Smooth muscle cell (in vitro differentiated cells): ENCODE results near the gene SLC22A23. TPM values are rescaled to one million over a fixed set of nuclear protein-coding genes. Genes with fewer than 3 reads are reported as not detected.

Experiments
- DNase-seq: peaks from one replicate; lab custom pipeline; 2025; ENCODE audit not compliant: unreplicated experiment; lab: John Stamatoyannopoulos, UW
- H2AFZ ChIP-seq: fragments of 200-600 bp; sonication (generic); 2 replicates; pipeline ENCODE4 v1.6.0; 2016; ENCODE audit warnings: antibody characterized with exemption, low read depth, mild to moderate bottlenecking
- H3F3A ChIP-seq: fragments of 200-600 bp; sonication (generic); 2 replicates; pipeline ENCODE4 v1.6.0; 2017; ENCODE audit warnings: antibody characterized with exemption, low read depth
- H3K27ac ChIP-seq: fragments of 200-600 bp; sonication (generic); 2 replicates; pipeline ENCODE4 v1.5.1; 2016; ENCODE audit warnings: low read depth, mild to moderate bottlenecking
- H3K27me3 ChIP-seq: fragments of 200-600 bp; sonication (generic); 2 replicates; pipeline ENCODE4 v1.6.1; 2016; ENCODE audit warnings: low read depth, mild to moderate bottlenecking
- H3K36me3 ChIP-seq: fragments of 200-600 bp; sonication (generic); 2 replicates; pipeline ENCODE4 v1.5.1; 2016; ENCODE audit warnings: low read depth
- H3K4me1 ChIP-seq: fragments of 200-600 bp; sonication (generic); 2 replicates; pipeline ENCODE4 v1.5.1; 2016; ENCODE audit warnings: low read depth
- H3K4me2 ChIP-seq: fragments of 200-600 bp; sonication (generic); 2 replicates; pipeline ENCODE4 v1.6.0; 2016; ENCODE audit warnings: mild to moderate bottlenecking
- H3K4me3 ChIP-seq: fragments of 200-600 bp; sonication (generic); 2 replicates; pipeline ENCODE4 v1.5.1; 2016; ENCODE audit warnings: mild to moderate bottlenecking
- H3K79me2 ChIP-seq: fragments of 200-600 bp; sonication (generic); 2 replicates; pipeline ENCODE4 v1.6.0; 2016; ENCODE audit warnings: low read depth, mild to moderate bottlenecking
- H3K9ac ChIP-seq: fragments of 200-600 bp; sonication (generic); 2 replicates; pipeline ENCODE4 v1.6.0; 2016; ENCODE audit warnings: low read depth
- H3K9me3 ChIP-seq: fragments of 200-600 bp; sonication (generic); replicated peaks from 2 replicates; pipeline ENCODE4 v1.5.1; 2016; ENCODE audit warnings: low read depth
- H4K20me1 ChIP-seq: fragments of 200-600 bp; sonication (generic); 2 replicates; pipeline ENCODE4 v1.6.0; 2016; ENCODE audit warnings: low read depth
- WGBS: methylation state at CpG from one replicate; pipeline ENCODE4 v1.1.7; 2016; ENCODE audit warnings: low lambda C conversion rate; 5-methylcytosine and 5-hydroxymethylcytosine counted together
- polyA plus RNA-seq: library from polyadenylated mRNA; unstranded; fragments of >200 nt; fragmentation: Nextera tagmentation; extraction: Ambion mirVana; gene quantifications from 2 replicates; pipeline ENCODE4 v1.2.1, GENCODE V29; 2016
- total RNA-seq: library from RNA; depleted of rRNA; stranded (reverse); fragments of >200 nt; gene quantifications from 2 replicates; pipeline ENCODE4 v1.2.3, GENCODE V29; 2014
- TF ChIP-seq, protein P1 (sequence below): fragments of 200-600 bp; sonication (generic); IDR thresholded peaks from 2 replicates; pipeline ENCODE4 v1.5.1; 2017; ENCODE audit warnings: borderline replicate concordance, mild to moderate bottlenecking, antibody characterized with exemption; ENCODE audit not compliant: insufficient read depth, poor library complexity, severe bottlenecking

Gene SLC22A23
- total and polyA plus RNA-seq, 2 experiments from 2014 or later = 1.6 to 3.8 TPM

DNA sequence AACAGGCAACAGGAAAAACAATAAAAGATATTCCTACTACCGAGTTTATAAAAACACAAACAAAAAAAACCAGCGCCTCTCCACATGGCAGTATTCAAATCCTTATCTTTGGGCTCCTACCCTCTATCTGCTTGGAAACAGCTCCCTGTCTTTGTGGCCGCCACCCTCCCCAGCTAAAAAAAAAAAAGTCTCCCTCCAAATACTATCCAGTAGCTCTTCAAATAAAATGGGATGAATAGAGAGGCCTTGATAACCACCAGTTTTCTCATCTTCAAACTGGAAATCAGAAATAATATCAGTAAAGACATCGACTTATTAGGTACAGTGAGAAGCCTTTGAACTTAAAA, 101.9 kb downstream of the SLC22A23 start:
- no peak overlapping the region for H2AFZ ChIP-seq

DNA sequence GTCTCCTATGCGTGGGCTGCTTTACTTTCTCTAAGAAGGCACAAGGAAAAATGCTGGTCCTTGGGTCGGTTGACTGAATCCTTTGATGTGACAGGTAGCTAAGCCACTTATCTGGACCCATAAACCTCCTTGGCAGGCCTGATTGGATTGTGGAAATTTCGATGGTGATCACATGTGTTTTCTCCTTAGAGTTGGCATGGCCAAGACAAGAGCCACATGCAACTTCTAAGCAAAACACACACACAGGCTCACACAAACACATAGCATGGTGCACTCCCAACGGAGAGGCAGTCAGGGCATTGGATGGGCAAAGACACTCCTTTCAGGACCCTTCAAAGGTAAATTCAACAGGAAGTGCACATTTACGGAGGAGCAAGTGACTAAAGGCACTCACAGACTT, 102.9 kb downstream of the SLC22A23 start:
- WGBS = 89% methylated on average over 5 of the region's 5 CpGs
- H3K4me3 ChIP-seq = no peak overlapping the region
- DNase-seq = no peak
- H3K9ac ChIP-seq = no peak overlapping the region
- H2AFZ ChIP-seq = no peak overlapping the region
- H3K4me2 ChIP-seq = no peak overlapping the region
- H3K9me3 ChIP-seq = no peaks in the 10 kb centered on the region
- no peaks in the 10 kb centered on the region for H3K27me3 ChIP-seq
- TF ChIP-seq, protein P1, sequence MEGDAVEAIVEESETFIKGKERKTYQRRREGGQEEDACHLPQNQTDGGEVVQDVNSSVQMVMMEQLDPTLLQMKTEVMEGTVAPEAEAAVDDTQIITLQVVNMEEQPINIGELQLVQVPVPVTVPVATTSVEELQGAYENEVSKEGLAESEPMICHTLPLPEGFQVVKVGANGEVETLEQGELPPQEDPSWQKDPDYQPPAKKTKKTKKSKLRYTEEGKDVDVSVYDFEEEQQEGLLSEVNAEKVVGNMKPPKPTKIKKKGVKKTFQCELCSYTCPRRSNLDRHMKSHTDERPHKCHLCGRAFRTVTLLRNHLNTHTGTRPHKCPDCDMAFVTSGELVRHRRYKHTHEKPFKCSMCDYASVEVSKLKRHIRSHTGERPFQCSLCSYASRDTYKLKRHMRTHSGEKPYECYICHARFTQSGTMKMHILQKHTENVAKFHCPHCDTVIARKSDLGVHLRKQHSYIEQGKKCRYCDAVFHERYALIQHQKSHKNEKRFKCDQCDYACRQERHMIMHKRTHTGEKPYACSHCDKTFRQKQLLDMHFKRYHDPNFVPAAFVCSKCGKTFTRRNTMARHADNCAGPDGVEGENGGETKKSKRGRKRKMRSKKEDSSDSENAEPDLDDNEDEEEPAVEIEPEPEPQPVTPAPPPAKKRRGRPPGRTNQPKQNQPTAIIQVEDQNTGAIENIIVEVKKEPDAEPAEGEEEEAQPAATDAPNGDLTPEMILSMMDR = no peak
- no peaks in the 10 kb centered on the region for H3K36me3 ChIP-seq
- peaks cover 3% of the 10 kb centered on the region for H3F3A ChIP-seq
- H3K79me2 ChIP-seq = no peaks in the 10 kb centered on the region
- peaks cover 40% of the 10 kb centered on the region for H3K4me1 ChIP-seq
- no peaks in the 10 kb centered on the region for H4K20me1 ChIP-seq
- H3K27ac ChIP-seq = no peak overlapping the region

More for the DNA sequence above, 101.9 kb downstream of the SLC22A23 start:
- Histone ChIP-seq H3K9me3 (no peaks in the 10 kb centered on the region), H4K20me1 (no peaks in the 10 kb centered on the region), H3K4me3 (no peak overlapping the region), H3K79me2 (no peaks in the 10 kb centered on the region), H3K27ac (no peak overlapping the region), H3K4me1 (peaks cover 39% of the 10 kb centered on the region), H3K4me2 (no peak overlapping the region), H3F3A (peaks cover 3% of the 10 kb centered on the region), H3K27me3 (no peaks in the 10 kb centered on the region), H3K9ac (no peak overlapping the region), H3K36me3 (no peaks in the 10 kb centered on the region)
- 73% methylated on average over 4 of the region's 4 CpGs for WGBS
- DNase-seq = no peak
- TF ChIP-seq, protein P1 = no peak

DNA sequence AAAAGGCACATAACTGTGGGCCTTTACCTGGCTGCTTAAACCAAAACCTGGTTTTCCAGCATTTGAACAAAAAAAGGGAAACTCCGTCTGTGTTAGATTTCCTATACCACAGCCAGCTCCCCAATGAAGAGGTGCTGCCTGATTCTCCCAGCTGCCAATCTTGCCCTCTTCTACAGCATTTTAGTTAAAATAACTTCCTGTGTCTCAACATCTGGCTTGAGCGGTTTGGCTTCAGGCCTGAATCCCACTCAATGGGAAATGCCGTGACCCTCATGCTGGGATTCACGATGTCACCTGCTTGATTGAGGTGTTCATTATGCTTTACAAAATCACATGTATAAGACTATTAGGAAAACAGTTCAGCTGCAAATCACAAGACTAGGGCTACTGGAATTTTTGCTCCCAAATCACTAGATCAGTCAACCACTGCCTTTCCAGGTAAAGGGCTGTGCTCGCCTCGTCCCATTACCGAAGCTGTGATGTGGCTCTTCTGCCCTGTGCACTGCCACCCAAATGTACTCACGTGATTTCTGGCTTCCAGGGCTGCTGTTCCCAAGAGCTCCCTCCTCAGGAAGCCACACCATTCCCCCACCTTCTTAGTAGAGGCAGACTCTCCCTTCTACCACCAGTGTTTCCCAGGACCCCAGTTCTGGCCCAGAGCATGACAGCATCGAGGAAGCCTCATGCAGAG, 103.5 kb downstream of the SLC22A23 start:
- H3K27ac ChIP-seq = no peak overlapping the region
- peaks cover 40% of the 10 kb centered on the region for H3K4me1 ChIP-seq
- H3K27me3 ChIP-seq = no peaks in the 10 kb centered on the region
- TF ChIP-seq, protein P1 = no peak
- no peak overlapping the region for H3K4me3 ChIP-seq
- no peak for DNase-seq
- H3K9me3 ChIP-seq = no peaks in the 10 kb centered on the region
- H3F3A ChIP-seq = peaks cover 3% of the 10 kb centered on the region
- no peaks in the 10 kb centered on the region for H4K20me1 ChIP-seq
- no peak overlapping the region for H3K4me2 ChIP-seq
- H3K9ac ChIP-seq = no peak overlapping the region
- 86% methylated on average over 9 of the region's 9 CpGs for WGBS
- no peaks in the 10 kb centered on the region for H3K36me3 ChIP-seq
- H2AFZ ChIP-seq = no peak overlapping the region
- H3K79me2 ChIP-seq = no peaks in the 10 kb centered on the region

DNA sequence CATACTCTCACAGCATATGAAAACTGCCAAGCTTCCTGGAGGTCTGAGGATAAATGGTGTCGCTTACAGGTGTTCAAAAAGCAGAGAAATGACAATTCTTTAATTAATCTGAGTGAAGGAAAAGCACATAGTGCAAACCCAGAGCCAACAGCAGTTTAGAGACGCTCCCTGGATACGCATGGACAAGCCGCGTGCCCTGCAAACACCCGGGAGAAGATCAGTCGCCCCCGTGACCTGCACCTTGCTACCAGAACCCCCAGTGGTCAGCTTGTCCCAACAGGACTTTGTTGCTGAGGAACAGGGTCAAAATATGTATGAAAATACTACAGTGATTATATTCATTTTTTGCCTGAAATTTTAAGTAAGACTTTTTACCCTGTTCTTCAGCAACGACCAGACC, 104.2 kb downstream of the SLC22A23 start:
- no peaks in the 10 kb centered on the region for H4K20me1 ChIP-seq
- DNase-seq = no peak
- H3K9me3 ChIP-seq = no peaks in the 10 kb centered on the region
- no peaks in the 10 kb centered on the region for H3K79me2 ChIP-seq
- no peaks in the 10 kb centered on the region for H3K27me3 ChIP-seq
- WGBS = 90% methylated on average over 9 of the region's 9 CpGs
- no peak overlapping the region for H3K4me3 ChIP-seq
- peaks cover 40% of the 10 kb centered on the region for H3K4me1 ChIP-seq
- TF ChIP-seq, protein P1 = no peak
- no peak overlapping the region for H3K4me2 ChIP-seq
- no peak overlapping the region for H2AFZ ChIP-seq
- no peak overlapping the region for H3K27ac ChIP-seq
- peaks cover 3% of the 10 kb centered on the region for H3F3A ChIP-seq
- no peaks in the 10 kb centered on the region for H3K36me3 ChIP-seq
- H3K9ac ChIP-seq = no peak overlapping the region
